Inflammatory macrophage treated with lipopolysaccharide for 4 hours (primary cell): ENCODE measurements around the gene SSH2.
A peak's percentile ranks its signal among the peaks of the same experiment; 100 is the strongest.
"Not testable (repeated sequence)": the region's sequence is repeated elsewhere in the genome, so short reads cannot be mapped to it uniquely, and the experiment has no call there.

Experiments
- DNase-seq: peaks from one replicate; pipeline ENCODE4 v3.0.0-alpha.2; 2020

SSH2 gene

DNA sequence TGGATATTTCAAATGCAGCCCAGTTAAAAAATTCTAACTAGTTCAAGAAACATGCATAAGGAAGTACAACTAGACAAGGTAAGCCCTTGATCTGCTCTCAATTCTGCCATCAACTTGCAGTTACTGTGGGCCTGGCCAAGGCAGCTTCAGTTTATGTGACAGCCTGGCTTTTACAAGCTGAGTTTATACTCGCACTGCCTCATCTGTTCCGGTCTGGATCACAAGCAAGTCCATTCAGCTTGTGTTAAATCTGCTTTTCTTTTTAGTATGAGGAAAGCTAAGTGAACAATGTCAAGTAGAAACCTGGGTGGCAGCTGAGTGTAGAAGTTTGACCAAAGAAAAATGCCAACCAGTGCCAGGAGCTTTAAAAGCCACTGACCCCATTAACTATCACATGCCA lies 230.7 kb downstream of the SSH2 start:
- no peak for DNase-seq

DNA sequence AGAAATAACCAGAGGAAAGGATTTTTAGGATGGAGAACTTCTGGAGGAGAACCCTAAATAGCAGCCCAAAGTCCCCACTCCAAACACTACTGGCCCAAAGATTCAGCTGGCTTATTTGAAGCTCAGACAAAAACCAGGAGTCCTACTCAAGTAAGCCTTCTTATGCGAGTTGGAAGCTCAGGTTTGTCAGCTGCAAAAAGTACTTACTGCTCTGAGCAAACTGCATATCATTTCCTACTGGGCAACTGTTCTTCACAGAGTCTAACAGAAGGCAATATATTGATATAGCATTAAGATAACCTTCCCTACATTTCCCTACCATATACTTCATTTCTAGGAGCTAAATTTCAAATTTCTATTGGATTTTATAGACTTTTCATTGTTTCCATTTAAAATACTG lies 231.2 kb downstream of the SSH2 start:
- no peak for DNase-seq

GRCh38 chr17:29698019-29698777 lies 231.8 kb downstream of the SSH2 start:
- DNase-seq, result no peak

- no peak for DNase-seq
These were observed 232.7 kb downstream of the SSH2 start for GRCh38 chr17:29697371-29697770.

DNA sequence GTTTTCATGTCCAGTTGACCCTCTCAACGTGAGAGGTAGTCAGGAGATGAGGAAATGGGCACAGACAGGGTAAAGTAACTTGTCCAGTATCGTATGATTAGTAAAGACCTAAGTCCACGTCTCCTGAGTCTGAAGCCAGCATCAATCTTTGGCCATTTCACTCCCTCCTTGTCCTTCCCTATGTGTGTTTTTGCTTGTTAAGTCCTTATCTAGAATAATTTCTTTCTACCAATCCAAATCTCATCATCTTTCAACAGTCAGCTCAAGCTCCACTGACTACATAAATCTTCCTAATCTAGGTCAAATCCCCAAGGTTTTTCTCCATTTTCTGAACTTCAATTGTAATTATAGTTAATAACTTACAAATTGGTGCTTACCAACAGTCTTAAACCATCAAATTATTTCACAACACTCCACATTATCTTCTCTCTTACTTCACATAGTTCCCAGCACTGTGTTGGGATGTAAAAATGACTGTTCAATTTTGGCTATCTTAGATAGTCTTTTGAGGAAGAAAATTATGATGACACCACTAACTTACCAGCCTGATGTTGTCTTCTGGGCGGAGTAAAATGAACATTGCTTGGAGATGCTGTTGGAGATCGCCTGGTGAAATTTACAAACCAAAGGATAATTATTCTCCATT lies 235.0 kb downstream of the SSH2 start:
- DNase-seq, result peak; percentile 39

DNA sequence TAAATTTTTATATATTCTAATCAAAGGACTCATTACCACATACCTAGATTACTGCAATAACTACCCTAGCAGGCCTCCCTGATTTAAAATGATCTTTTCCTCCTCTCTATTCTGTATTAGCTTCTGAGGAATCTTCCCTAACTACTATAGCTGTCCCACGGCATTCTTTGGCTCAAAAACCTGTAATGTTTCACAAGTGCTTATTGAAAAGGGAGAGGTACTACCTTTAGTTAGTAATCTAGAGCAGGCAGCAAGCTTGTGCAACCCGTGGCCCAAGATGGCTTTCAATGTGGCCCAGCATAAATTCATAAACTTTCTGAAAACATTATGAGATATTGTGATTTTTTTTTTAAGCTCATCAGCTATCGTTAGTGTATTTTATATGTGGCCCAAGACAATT lies 236.3 kb downstream of the SSH2 start:
- no peak for DNase-seq

- DNase-seq, result no peak
These were observed 242.4 kb downstream of the SSH2 start for GRCh38 chr17:29687596-29687995.

GRCh38 chr17:29686993-29687590 lies 242.9 kb downstream of the SSH2 start:
- DNase-seq, result no peak

DNA sequence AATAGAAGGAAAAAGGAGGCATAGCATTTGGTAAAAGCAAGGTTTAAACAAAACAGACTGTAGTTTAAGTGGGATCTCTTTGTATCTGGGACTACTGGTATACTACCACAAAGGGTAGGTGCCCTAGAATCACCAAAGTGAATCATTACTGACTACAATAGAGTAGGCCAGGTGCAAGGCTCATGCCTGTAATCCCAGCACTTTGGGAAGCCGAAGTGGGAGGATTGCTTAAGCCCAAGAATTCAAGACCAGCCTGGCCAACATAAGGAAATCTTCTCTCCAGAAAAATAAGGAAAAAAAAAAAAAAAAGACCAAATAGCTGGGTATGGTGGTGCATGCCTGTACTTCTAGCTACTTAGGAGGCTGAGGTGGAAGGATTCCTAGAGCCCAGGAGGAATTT lies 246.5 kb downstream of the SSH2 start:
- no peak for DNase-seq

DNA sequence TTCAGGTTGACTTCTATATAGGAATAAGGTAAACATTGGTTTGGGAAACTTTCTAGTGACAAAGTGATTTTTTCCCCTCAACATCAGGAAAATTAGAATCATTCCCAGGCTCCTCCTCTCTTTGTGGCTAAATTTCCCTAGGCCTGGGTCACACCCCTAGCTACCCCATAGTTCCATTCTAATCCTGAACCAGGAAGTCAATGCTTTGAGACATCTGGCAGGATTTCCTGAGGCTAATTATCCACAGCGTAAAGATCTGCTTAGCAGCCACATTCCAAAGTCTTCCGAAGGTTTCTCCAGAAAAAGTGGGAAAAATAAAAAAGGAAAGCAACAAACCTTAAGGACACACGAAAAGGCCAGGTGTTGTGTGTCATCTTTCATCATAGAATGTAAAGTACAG lies 247.0 kb downstream of the SSH2 start:
- DNase-seq, result no peak

- DNase-seq, result peak; percentile 86
These were observed 248.0 kb downstream of the SSH2 start for GRCh38 chr17:29682054-29682453.

DNA sequence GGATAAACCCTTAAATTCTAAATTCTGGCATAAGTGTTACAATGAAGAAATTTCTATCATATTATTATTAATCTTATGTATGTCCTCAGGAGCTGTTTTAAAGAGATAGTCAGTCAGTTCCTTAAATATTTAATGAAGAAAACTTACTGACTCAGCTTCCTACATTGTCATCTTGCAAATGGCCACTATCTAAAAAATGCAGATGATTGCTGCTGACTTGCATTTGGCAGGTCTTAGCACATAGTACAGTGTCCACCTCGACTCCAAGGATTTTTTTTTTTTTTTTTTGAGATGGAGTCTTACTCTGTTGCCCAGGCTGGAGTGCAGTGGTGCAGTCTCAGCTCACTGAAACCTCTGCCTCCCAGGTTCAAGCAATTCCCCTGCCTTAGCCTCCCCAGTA lies 252.2 kb downstream of the SSH2 start:
- DNase-seq, result no peak

- no peak for DNase-seq
These were observed 252.7 kb downstream of the SSH2 start for GRCh38 chr17:29677221-29677791.

- DNase-seq, result not testable (repeated sequence)
These were observed 254.1 kb downstream of the SSH2 start for GRCh38 chr17:29675961-29676360.

DNA sequence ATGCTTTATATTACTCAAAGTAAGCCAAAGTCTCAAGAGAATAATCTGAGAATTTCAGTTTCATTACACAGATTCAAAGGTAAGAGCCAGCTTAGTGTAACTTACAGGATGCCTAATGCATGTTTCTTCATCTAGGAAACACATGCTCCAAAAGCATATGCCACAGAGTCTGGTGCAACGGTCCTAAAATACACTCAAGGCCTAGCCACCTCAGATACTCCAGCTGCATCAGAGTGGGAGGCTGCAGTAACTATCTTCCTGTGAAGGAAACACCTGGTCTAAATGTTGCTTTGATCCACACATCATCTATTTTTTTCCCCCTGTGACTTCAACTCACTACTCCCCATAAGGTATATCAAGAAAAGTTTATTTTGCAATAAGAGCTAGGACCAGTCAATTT lies 255.7 kb downstream of the SSH2 start:
- DNase-seq, result no peak

DNA sequence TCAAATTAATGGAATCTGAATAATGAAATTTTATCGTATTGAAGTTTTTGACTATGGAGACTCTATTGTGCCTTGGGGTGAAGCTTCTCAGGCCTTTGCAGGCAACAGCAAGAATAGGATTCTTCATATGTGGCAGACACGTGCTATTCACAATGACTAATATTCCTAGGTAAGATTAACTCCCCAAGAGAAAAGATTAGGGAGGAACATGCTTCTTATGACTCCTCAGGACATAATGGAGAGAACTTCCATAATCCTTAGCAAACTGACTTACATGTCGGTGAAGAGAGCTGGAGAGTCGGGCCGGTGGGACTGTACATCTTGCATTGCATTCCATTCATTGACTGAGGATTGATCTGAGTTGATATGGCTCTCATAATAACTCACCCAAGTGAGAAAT lies 258.4 kb downstream of the SSH2 start:
- no peak for DNase-seq

GRCh38 chr17:29669266-29669665 lies 260.8 kb downstream of the SSH2 start:
- no peak for DNase-seq

DNA sequence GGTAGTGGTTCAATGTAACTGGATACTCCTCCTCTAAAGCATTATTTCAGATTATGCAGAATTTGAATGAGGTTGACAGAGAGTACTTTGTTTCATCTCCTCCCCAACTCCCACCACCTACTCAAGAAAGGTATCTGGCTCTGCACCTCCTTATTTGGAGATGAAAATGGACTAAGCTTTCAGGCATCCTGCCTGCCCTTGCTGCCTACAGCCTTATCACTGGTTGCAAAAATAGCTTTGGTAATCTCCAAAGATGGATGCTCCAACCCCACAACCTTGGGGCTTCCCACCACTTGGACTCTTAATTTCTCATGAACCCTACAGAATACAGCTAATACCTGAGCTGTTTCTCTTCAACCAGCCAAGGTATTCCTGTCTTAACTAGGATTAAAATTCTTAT lies 262.1 kb downstream of the SSH2 start:
- DNase-seq, result no peak

DNA sequence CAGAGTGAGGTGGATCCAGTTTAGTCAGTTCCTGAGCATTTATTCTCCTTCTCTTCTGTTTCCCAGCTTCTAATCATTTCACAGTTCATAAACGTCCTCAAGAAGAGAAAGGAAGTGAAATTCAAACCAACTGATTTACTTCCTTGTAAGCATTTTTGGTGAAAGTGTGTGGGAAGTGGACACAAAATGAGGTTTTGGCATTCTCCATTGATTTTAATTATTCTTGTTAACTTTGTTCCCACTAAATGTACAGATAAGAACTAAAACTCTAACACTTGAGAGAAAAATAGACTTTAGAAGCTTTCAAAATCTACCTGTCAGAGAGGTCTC lies 264.6 kb downstream of the SSH2 start:
- peak; percentile 81 for DNase-seq

- DNase-seq, result no peak
These were observed 265.1 kb downstream of the SSH2 start for GRCh38 chr17:29664743-29665480.

DNA sequence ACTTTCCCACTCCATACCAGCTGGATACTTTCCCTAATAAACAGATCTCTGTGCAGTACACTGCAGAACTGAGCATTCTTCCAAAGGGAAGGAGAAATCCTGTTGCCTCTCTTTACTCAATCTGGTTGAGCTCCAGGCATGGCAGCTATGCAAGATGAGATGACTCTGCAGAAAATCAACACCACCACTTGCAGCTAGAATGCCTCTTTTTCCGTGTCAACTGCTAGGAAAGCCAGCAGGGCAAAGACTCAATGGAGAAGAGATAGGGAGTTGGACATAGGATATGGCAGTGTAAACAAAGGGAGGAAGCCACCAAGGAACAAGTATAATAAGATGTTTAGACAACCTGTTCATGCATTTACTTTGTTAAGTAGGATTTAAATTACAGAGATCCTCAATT lies 266.9 kb downstream of the SSH2 start:
- DNase-seq, result no peak

GRCh38 chr17:29661213-29661612 lies 268.8 kb downstream of the SSH2 start:
- no peak for DNase-seq

GRCh38 chr17:29659155-29659554 lies 270.9 kb downstream of the SSH2 start:
- DNase-seq, result no peak

GRCh38 chr17:29655323-29655722 lies 274.7 kb downstream of the SSH2 start:
- no peak for DNase-seq
